MV-4-11 (cell line): ENCODE measurements around the gene CREB3.
A peak's percentile ranks its signal among the peaks of the same experiment; 100 is the strongest.

Experiments used
- DNase-seq: peaks from one replicate; lab custom pipeline; 2025; lab: John Stamatoyannopoulos, UW

The CREB3 gene

GRCh38 chr9:35732185-35732799 is at the start of gene CREB3, which contains the start of gene TLN1:
Gene CREB3 (plus strand): TSS chr9:35732666. CDS start chr9:35732773, 107 bp downstream.
Gene TLN1 (minus strand): TSS chr9:35732195. CDS start chr9:35725694, 6,501 bp downstream.
- peak; percentile 99 for DNase-seq

GRCh38 chr9:35683323-35683722 is 49.1 kb upstream of the CREB3 start:
- DNase-seq = no peak

GRCh38 chr9:35684921-35685320 is 47.5 kb upstream of the CREB3 start:
- DNase-seq = no peak

- DNase-seq = no peak
Observed at GRCh38 chr9:35685506-35685905, 47.0 kb upstream of the CREB3 start.

- DNase-seq = no peak
Observed at GRCh38 chr9:35686222-35687203, 46.0 kb upstream of the CREB3 start.

- DNase-seq = no peak
Observed at GRCh38 chr9:35687306-35687705, 45.2 kb upstream of the CREB3 start.

- no peak for DNase-seq
Observed at GRCh38 chr9:35687972-35688557, 44.4 kb upstream of the CREB3 start.

- DNase-seq = peak; percentile 70
Observed at GRCh38 chr9:35688558-35689541, 43.6 kb upstream of the CREB3 start.

- DNase-seq = no peak
Observed at GRCh38 chr9:35689542-35690293, 42.7 kb upstream of the CREB3 start, which contains the start of gene TPM2. Gene TPM2 (minus strand): TSS chr9:35689925. CDS start chr9:35689817, 108 bp downstream.

- peak; percentile 1 for DNase-seq
Observed at GRCh38 chr9:35690294-35690613, 42.2 kb upstream of the CREB3 start.

- no peak for DNase-seq
Observed at GRCh38 chr9:35690614-35691333, 41.7 kb upstream of the CREB3 start.

- peak; percentile 46 for DNase-seq
Observed at GRCh38 chr9:35691334-35691650, 41.2 kb upstream of the CREB3 start.

- no peak for DNase-seq
Observed at GRCh38 chr9:35691757-35692301, 40.6 kb upstream of the CREB3 start.

GRCh38 chr9:35695943-35696401 is 36.5 kb upstream of the CREB3 start:
- DNase-seq = no peak

- DNase-seq = no peak
Observed at GRCh38 chr9:35696520-35697215, 35.8 kb upstream of the CREB3 start.

GRCh38 chr9:35697486-35697885 is 35.0 kb upstream of the CREB3 start:
- DNase-seq = no peak

GRCh38 chr9:35698231-35698630 is 34.2 kb upstream of the CREB3 start:
- no peak for DNase-seq

GRCh38 chr9:35700031-35700430 is 32.4 kb upstream of the CREB3 start:
- DNase-seq = no peak

- no peak for DNase-seq
Observed at GRCh38 chr9:35700942-35701341, 31.5 kb upstream of the CREB3 start.
